ENCODE data around the gene KIF5B.

The KIF5B gene

GRCh38 chr10:32000937-32001336 lies 55.3 kb downstream of the KIF5B start:
- no peak for TF ChIP-seq GATA2 (IDR thresholded peaks at IDR 0.05; ENCODE audit: low read depth, low read length)
- no peak for TF ChIP-seq GATA3 (IDR thresholded peaks at IDR 0.05; ENCODE audit: low read depth, low read length)

GRCh38 chr10:31999836-32000235 lies 56.4 kb downstream of the KIF5B start:
- TF ChIP-seq GATA2 (IDR thresholded peaks at IDR 0.05; ENCODE audit: low read depth, low read length), result no peak
- TF ChIP-seq GATA3 (IDR thresholded peaks at IDR 0.05; ENCODE audit: low read depth, low read length), result no peak

GRCh38 chr10:31999070-31999660 lies 57.1 kb downstream of the KIF5B start:
- TF ChIP-seq GATA3 (IDR thresholded peaks at IDR 0.05; ENCODE audit: low read depth, low read length) (no peak), GATA2 (IDR thresholded peaks at IDR 0.05; ENCODE audit: low read depth, low read length) (no peak)

GRCh38 chr10:31994926-31995325 lies 61.3 kb downstream of the KIF5B start:
- TF ChIP-seq GATA2 (IDR thresholded peaks at IDR 0.05; ENCODE audit: low read depth, low read length) (no peak), GATA3 (IDR thresholded peaks at IDR 0.05; ENCODE audit: low read depth, low read length) (no peak)

GRCh38 chr10:31990937-31991336 lies 65.3 kb downstream of the KIF5B start:
- TF ChIP-seq GATA2 (IDR thresholded peaks at IDR 0.05; ENCODE audit: low read depth, low read length) (no peak), GATA3 (IDR thresholded peaks at IDR 0.05; ENCODE audit: low read depth, low read length) (no peak)

- TF ChIP-seq GATA3 (IDR thresholded peaks at IDR 0.05; ENCODE audit: low read depth, low read length), result no peak
- TF ChIP-seq GATA2 (IDR thresholded peaks at IDR 0.05; ENCODE audit: low read depth, low read length), result no peak
These were observed 74.1 kb downstream of the KIF5B start for GRCh38 chr10:31982111-31982510.

GRCh38 chr10:31980471-31980870 lies 75.8 kb downstream of the KIF5B start:
- TF ChIP-seq GATA2 (IDR thresholded peaks at IDR 0.05; ENCODE audit: low read depth, low read length) (no peak), GATA3 (IDR thresholded peaks at IDR 0.05; ENCODE audit: low read depth, low read length) (no peak)

GRCh38 chr10:31978156-31978483 lies 78.1 kb downstream of the KIF5B start:
- TF ChIP-seq GATA3 (IDR thresholded peaks at IDR 0.05; ENCODE audit: low read depth, low read length) (no peak), GATA2 (IDR thresholded peaks at IDR 0.05; ENCODE audit: low read depth, low read length) (no peak)

GRCh38 chr10:31977440-31978155 lies 78.6 kb downstream of the KIF5B start:
- TF ChIP-seq GATA2 (IDR thresholded peaks at IDR 0.05; ENCODE audit: low read depth, low read length) (no peak), GATA3 (IDR thresholded peaks at IDR 0.05; ENCODE audit: low read depth, low read length) (no peak)

- no peak for TF ChIP-seq GATA3 (IDR thresholded peaks at IDR 0.05; ENCODE audit: low read depth, low read length)
These were observed 81.0 kb downstream of the KIF5B start for GRCh38 chr10:31975157-31975765.

- TF ChIP-seq GATA2 (IDR thresholded peaks at IDR 0.05; ENCODE audit: low read depth, low read length), result no peak
- TF ChIP-seq GATA3 (IDR thresholded peaks at IDR 0.05; ENCODE audit: low read depth, low read length), result no peak
These were observed 81.6 kb downstream of the KIF5B start for GRCh38 chr10:31974434-31975124.

- TF ChIP-seq GATA2 (IDR thresholded peaks at IDR 0.05; ENCODE audit: low read depth, low read length), result no peak
- no peak for TF ChIP-seq GATA3 (IDR thresholded peaks at IDR 0.05; ENCODE audit: low read depth, low read length)
These were observed 83.6 kb downstream of the KIF5B start for GRCh38 chr10:31972519-31973041.

GRCh38 chr10:31963589-31963980 lies 92.6 kb downstream of the KIF5B start:
- TF ChIP-seq GATA2 (IDR thresholded peaks at IDR 0.05; ENCODE audit: low read depth, low read length) (no peak), GATA3 (IDR thresholded peaks at IDR 0.05; ENCODE audit: low read depth, low read length) (no peak)

GRCh38 chr10:31962826-31963588 lies 93.2 kb downstream of the KIF5B start:
- TF ChIP-seq GATA2 (IDR thresholded peaks at IDR 0.05; ENCODE audit: low read depth, low read length), result no peak
- TF ChIP-seq GATA3 (IDR thresholded peaks at IDR 0.05; ENCODE audit: low read depth, low read length), result no peak

Data from SH-SY5Y (cell line).